ENCODE data around the gene NPR3. TPM values are rescaled to one million over a fixed set of nuclear protein-coding genes. Genes with fewer than 3 reads are reported as not detected.

NPR3 gene
- total RNA-seq, 4 donors from 2014 or later = 0.51 to 4.9 (median 1.3) TPM

GRCh38 chr5:32745317-32745716, 34.2 kb downstream of the NPR3 start:
- Histone ChIP-seq H3K9me3 (no peaks in the 10 kb centered on the region), H3K27ac (no peak overlapping the region), H3K36me3 (no peaks in the 10 kb centered on the region), H3K4me1 (no peaks in the 10 kb centered on the region), H3K27me3 (no peaks in the 10 kb centered on the region), H3K4me3 (no peak overlapping the region)
- no peak for TF ChIP-seq POLR2A (IDR thresholded peaks at IDR 0.05)
- no peak for TF ChIP-seq CTCF (IDR thresholded peaks at IDR 0.05 in 4 of 5, conservative IDR thresholded peaks at IDR 0.05 in 1 of 5)
- DNase-seq (no peak), ATAC-seq (no peak)
- intact Hi-C loops (cut with DNase I; ENCODE audit: low total_unique reads) (no loop called here), in situ Hi-C loops (cut with MboI; ENCODE audit: low sequenced_read_pairs in 4 of 4) (no loop called here)

GRCh38 chr5:32752411-32752810, 41.3 kb downstream of the NPR3 start:
- DNase-seq (no peak), ATAC-seq (no peak)
- no peaks in the 10 kb centered on the region for H3K4me1 ChIP-seq
- in situ Hi-C loops (cut with MboI; ENCODE audit: low sequenced_read_pairs in 4 of 4) (no loop called here), intact Hi-C loops (cut with DNase I; ENCODE audit: low total_unique reads) (no loop called here)
- H3K36me3 ChIP-seq = no peaks in the 10 kb centered on the region
- H3K9me3 ChIP-seq = no peaks in the 10 kb centered on the region
- H3K27me3 ChIP-seq = no peaks in the 10 kb centered on the region
- H3K27ac ChIP-seq = no peak overlapping the region
- H3K4me3 ChIP-seq = no peak overlapping the region
- TF ChIP-seq POLR2A (IDR thresholded peaks at IDR 0.05) = no peak
- no peak for TF ChIP-seq CTCF (IDR thresholded peaks at IDR 0.05 in 4 of 5, conservative IDR thresholded peaks at IDR 0.05 in 1 of 5)

GRCh38 chr5:32753051-32753450, 41.9 kb downstream of the NPR3 start:
- Histone ChIP-seq H3K36me3 (no peaks in the 10 kb centered on the region), H3K27me3 (no peaks in the 10 kb centered on the region), H3K27ac (no peak overlapping the region), H3K4me1 (no peaks in the 10 kb centered on the region), H3K4me3 (no peak overlapping the region), H3K9me3 (no peaks in the 10 kb centered on the region)
- intact Hi-C loops (cut with DNase I; ENCODE audit: low total_unique reads) = no loop called here
- in situ Hi-C loops (cut with MboI; ENCODE audit: low sequenced_read_pairs in 4 of 4) = no loop called here
- ATAC-seq (no peak), DNase-seq (no peak)
- no peak for TF ChIP-seq CTCF (IDR thresholded peaks at IDR 0.05 in 4 of 5, conservative IDR thresholded peaks at IDR 0.05 in 1 of 5)
- no peak for TF ChIP-seq POLR2A (IDR thresholded peaks at IDR 0.05)

GRCh38 chr5:32753765-32754164, 42.6 kb downstream of the NPR3 start:
- intact Hi-C loops (cut with DNase I; ENCODE audit: low total_unique reads) = no loop called here
- no peak overlapping the region for H3K4me3 ChIP-seq
- H3K36me3 ChIP-seq = no peaks in the 10 kb centered on the region
- TF ChIP-seq POLR2A (IDR thresholded peaks at IDR 0.05) (no peak), CTCF (IDR thresholded peaks at IDR 0.05 in 4 of 5, conservative IDR thresholded peaks at IDR 0.05 in 1 of 5) (no peak)
- H3K4me1 ChIP-seq = no peaks in the 10 kb centered on the region
- H3K27ac ChIP-seq = no peak overlapping the region
- H3K9me3 ChIP-seq = no peaks in the 10 kb centered on the region
- H3K27me3 ChIP-seq = no peaks in the 10 kb centered on the region
- in situ Hi-C loops (cut with MboI; ENCODE audit: low sequenced_read_pairs in 4 of 4) = no loop called here
- ATAC-seq (no peak), DNase-seq (no peak)

GRCh38 chr5:32754284-32754683, 43.2 kb downstream of the NPR3 start:
- TF ChIP-seq CTCF (IDR thresholded peaks at IDR 0.05 in 4 of 5, conservative IDR thresholded peaks at IDR 0.05 in 1 of 5) (no peak), POLR2A (IDR thresholded peaks at IDR 0.05) (no peak)
- Histone ChIP-seq H3K36me3 (no peaks in the 10 kb centered on the region), H3K4me1 (no peaks in the 10 kb centered on the region), H3K9me3 (no peaks in the 10 kb centered on the region), H3K27ac (no peak overlapping the region), H3K4me3 (no peak overlapping the region), H3K27me3 (no peaks in the 10 kb centered on the region)
- intact Hi-C loops (cut with DNase I; ENCODE audit: low total_unique reads) (no loop called here), in situ Hi-C loops (cut with MboI; ENCODE audit: low sequenced_read_pairs in 4 of 4) (no loop called here)
- ATAC-seq (no peak), DNase-seq (no peak)
